ENCODE data around the gene FAM149A. TPM values are rescaled to one million over a fixed set of nuclear protein-coding genes. Genes with fewer than 3 reads are reported as not detected.
A peak's percentile ranks its signal among the peaks of the same experiment; 100 is the strongest.

The FAM149A gene
- total and polyA plus RNA-seq, 8 donors: 11.9 to 31.4 (median 20.6) TPM

DNA sequence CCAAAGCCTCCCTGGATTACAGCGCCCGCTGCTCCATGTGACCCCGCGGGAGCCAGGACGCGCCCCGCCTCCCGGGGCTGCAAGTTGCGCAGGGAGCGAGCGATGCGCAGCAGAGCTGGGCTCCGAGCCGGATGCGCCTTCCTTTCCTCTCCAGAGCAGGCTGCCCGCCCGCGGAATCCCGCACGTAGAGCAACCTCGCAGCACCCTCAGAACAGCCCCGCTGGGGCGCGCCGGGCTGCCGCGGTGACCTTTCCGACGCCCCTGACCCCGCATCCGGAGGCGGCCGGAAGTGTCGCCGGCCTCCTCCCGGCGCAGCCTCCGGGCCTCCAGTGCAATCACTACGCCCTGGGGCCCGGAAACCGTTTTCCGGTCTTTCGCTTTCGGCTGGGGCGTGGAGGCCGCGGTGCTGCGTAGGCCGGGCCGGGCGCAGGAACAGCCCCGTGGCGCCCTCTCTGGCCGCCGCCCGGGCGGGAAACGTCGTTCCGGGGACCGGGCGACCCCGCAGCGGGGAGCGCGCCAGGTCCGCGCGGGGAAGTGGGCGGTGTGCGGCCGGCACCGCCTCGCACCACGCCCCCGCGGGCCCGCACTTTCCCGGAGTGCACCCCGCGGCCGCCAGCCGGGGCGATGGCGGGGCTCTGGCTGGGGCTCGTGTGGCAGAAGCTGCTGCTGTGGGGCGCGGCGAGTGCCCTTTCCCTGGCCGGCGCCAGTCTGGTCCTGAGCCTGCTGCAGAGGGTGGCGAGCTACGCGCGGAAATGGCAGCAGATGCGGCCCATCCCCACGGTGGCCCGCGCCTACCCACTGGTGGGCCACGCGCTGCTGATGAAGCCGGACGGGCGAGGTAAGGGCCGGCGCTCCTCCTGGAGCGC is 86.9 kb downstream of the FAM149A start, which contains the start of gene CYP4V2:
CYP4V2 (plus strand) TSS at position 368 of the 866 bp plus-strand sequence; CDS start at position 625, 257 bp downstream.
- H3K27ac ChIP-seq: peak within 1 kb of the TSS; percentile 83 to 99 (median 94)
- FAIRE-seq (no peak), ATAC-seq (peak; percentile 81 to 90 (median 88)), DNase-seq (peak; percentile 76 to 90 (median 84))
- no peaks in the 10 kb centered on the region for H3K9me3 ChIP-seq
- TF ChIP-seq, protein P1, sequence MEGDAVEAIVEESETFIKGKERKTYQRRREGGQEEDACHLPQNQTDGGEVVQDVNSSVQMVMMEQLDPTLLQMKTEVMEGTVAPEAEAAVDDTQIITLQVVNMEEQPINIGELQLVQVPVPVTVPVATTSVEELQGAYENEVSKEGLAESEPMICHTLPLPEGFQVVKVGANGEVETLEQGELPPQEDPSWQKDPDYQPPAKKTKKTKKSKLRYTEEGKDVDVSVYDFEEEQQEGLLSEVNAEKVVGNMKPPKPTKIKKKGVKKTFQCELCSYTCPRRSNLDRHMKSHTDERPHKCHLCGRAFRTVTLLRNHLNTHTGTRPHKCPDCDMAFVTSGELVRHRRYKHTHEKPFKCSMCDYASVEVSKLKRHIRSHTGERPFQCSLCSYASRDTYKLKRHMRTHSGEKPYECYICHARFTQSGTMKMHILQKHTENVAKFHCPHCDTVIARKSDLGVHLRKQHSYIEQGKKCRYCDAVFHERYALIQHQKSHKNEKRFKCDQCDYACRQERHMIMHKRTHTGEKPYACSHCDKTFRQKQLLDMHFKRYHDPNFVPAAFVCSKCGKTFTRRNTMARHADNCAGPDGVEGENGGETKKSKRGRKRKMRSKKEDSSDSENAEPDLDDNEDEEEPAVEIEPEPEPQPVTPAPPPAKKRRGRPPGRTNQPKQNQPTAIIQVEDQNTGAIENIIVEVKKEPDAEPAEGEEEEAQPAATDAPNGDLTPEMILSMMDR (IDR thresholded peaks at IDR 0.05): no peak
- WGBS, 2 donors: 0% methylated on average over 97 to 107 of the region's 107 CpGs
- H3K4me1 ChIP-seq: peaks cover 13 to 29% (median 27%) of the 10 kb centered on the region in 3 donors
- no peaks in the 10 kb centered on the region for H3K36me3 ChIP-seq
- H3K4me3 ChIP-seq: peak within 1 kb of the TSS; percentile 75 to 93 (median 88)
- no peaks in the 10 kb centered on the region for H3K27me3 ChIP-seq
- intact Hi-C loops (cut with DNase I): no loop called here

- no peaks in the 10 kb centered on the region for H3K27me3 ChIP-seq
- intact Hi-C loops (cut with DNase I): no loop called here
- DNase-seq: peak in 2 of 6 donors; percentile 42 to 55
- peak overlapping the region; percentile 75 to 93 (median 88) for H3K4me3 ChIP-seq
- WGBS, 2 donors: 0% methylated on average over 20 to 22 of the region's 22 CpGs
- no peaks in the 10 kb centered on the region for H3K36me3 ChIP-seq
- peak; percentile 14 to 38 (median 33) for ATAC-seq
- peaks cover 13 to 29% (median 27%) of the 10 kb centered on the region in 3 donors for H3K4me1 ChIP-seq
- peak overlapping the region; percentile 83 to 99 (median 94) for H3K27ac ChIP-seq
- TF ChIP-seq, protein P1 (IDR thresholded peaks at IDR 0.05): no peak
- no peaks in the 10 kb centered on the region for H3K9me3 ChIP-seq
- no peak for FAIRE-seq
Observed at GRCh38 chr4:186192066-186192612, 87.6 kb downstream of the FAM149A start.

DNA sequence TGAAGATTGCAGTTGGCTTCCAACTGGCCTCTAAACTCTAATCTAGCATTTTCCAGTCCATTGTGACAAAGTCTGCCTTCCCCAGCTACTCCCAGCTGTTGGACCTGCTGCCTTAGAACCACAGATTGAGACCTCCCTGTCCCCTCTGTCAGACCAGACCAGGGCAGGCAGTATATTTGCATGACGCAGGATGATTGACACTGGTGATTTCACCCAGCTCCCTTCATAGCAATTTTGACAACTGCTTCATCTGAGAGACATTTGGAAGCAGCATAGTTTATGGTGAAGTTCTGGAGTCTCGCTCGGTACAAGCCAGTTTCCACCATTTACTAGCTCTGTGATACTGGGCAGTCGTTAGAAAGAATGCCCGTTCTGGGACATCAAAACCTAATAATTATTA is 89.3 kb downstream of the FAM149A start:
- Histone ChIP-seq H3K9me3 (no peaks in the 10 kb centered on the region), H3K27me3 (no peaks in the 10 kb centered on the region), H3K27ac (no peak overlapping the region), H3K4me1 (peaks cover 13 to 29% (median 27%) of the 10 kb centered on the region in 3 donors), H3K36me3 (no peaks in the 10 kb centered on the region), H3K4me3 (no peak overlapping the region)
- DNase-seq (no peak), FAIRE-seq (no peak), ATAC-seq (no peak)
- intact Hi-C loops (cut with DNase I): no loop called here
- TF ChIP-seq, protein P1 (IDR thresholded peaks at IDR 0.05): no peak
- WGBS, 2 donors: 87 to 88% methylated on average over 5 of the region's 5 CpGs

DNA sequence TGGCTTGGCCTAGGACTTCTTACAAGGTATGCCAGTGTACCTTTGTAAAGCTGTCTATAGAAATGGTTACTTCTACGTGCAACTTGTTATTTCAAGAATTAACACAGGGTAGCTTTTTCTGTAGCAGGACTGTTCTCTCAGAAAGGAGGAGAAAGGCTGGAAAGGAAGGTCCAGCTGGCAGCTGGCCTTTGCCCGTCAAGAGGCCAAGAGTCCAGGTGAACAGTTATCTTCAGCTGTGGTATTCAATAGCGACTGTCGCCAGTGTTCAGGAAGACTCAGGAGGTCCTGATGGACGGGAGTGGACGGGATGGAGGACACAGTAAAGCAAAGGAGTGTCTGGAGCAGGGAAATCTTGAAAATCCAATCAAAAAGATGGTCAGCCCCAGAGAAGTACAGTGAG is 91.6 kb downstream of the FAM149A start:
- H3K9me3 ChIP-seq: no peaks in the 10 kb centered on the region
- intact Hi-C loops (cut with DNase I): no loop called here
- no peaks in the 10 kb centered on the region for H3K27me3 ChIP-seq
- DNase-seq (no peak), ATAC-seq (no peak), FAIRE-seq (no peak)
- H3K4me3 ChIP-seq: no peak overlapping the region
- 80 to 88% methylated on average over 6 of the region's 6 CpGs for WGBS, 2 donors
- H3K4me1 ChIP-seq: peaks cover 0 to 14% (median 9%) of the 10 kb centered on the region in 3 donors
- no peak overlapping the region for H3K27ac ChIP-seq
- H3K36me3 ChIP-seq: no peaks in the 10 kb centered on the region
- TF ChIP-seq, protein P1 (IDR thresholded peaks at IDR 0.05): no peak
